ENCODE results near the gene A3GALT2.

DNA sequence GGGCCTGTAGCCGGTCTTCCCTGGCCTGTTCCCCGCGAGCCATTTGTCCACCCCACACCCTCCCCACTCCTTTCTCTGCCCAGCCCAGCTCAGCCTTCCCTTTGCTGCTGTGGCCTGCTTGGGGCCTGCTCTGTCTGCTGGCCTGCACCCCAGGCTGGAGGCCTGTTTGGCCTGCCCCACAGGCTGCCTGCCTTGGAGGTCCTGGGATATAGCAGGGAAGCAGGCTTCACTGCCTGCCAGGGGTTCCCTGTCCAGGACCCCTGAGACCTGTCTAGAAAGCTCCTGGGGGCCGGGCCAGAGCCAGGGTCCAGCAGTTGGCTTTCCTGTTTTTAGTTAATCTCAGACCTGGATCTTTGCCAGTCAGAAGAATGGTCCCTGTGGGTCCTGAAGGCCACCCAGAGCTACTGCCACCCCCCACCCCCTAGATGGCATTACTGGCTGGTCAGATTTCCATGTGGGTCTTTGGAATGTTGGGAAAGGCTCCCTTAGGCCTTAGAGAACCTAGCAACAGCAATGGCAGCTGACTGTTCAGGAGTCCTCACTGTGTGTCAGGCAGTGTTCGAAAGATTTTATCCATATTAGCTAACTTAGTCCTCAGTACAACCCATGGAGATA, 56.9 kb downstream of the A3GALT2 start:
- TF ChIP-seq, protein P1, sequence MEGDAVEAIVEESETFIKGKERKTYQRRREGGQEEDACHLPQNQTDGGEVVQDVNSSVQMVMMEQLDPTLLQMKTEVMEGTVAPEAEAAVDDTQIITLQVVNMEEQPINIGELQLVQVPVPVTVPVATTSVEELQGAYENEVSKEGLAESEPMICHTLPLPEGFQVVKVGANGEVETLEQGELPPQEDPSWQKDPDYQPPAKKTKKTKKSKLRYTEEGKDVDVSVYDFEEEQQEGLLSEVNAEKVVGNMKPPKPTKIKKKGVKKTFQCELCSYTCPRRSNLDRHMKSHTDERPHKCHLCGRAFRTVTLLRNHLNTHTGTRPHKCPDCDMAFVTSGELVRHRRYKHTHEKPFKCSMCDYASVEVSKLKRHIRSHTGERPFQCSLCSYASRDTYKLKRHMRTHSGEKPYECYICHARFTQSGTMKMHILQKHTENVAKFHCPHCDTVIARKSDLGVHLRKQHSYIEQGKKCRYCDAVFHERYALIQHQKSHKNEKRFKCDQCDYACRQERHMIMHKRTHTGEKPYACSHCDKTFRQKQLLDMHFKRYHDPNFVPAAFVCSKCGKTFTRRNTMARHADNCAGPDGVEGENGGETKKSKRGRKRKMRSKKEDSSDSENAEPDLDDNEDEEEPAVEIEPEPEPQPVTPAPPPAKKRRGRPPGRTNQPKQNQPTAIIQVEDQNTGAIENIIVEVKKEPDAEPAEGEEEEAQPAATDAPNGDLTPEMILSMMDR (conservative IDR thresholded peaks at IDR 0.05): no peak
- TF ChIP-seq EZH2 (IDR thresholded peaks at IDR 0.05; ENCODE audit: low read depth): no peak

Measured in PC-9 (cell line).